ENCODE results near the gene CYP2E1. TPM values are rescaled to one million over a fixed set of nuclear protein-coding genes. Genes with fewer than 3 reads are reported as not detected.

The CYP2E1 gene
- total and polyA plus RNA-seq, 2 donors (not counting 1 experiment from before 2014, with no cell fraction given): 0.50 to 0.90 TPM

DNA sequence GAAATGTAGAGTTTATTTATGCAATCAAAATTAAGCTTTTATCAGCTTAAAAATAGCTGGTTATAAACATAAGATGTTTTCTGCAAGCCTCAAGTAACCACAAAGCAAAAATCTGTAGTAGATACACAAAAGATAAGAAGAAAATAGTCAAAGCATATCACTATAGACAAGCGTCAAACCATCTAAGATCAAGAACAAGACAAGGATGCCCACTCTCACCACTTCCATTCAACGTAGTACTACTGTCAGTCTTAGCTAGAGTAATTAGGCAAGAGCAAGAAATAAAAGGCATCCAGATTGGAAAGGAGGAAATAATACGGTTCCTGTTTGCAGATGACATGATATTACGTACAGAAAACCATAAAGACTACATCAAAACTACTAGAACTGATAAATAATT is 17.5 kb upstream of the CYP2E1 start:
- H4K20me1 ChIP-seq (ENCODE audit: control insufficient read depth, extremely low read depth, insufficient read depth, low read length): no peaks in the 10 kb centered on the region
- no peak for DNase-seq (ENCODE audit: low read depth in 2 of 2)
- H3K9me3 ChIP-seq (ENCODE audit: control insufficient read depth, insufficient read depth, low read depth, low read length): no peaks in the 10 kb centered on the region
- H3K4me2 ChIP-seq (ENCODE audit: extremely low read depth, insufficient read depth, low read length): no peak overlapping the region
- no peaks in the 10 kb centered on the region for H3K27me3 ChIP-seq (ENCODE audit: control insufficient read depth, insufficient read depth, low read length)
- H3K27ac ChIP-seq (ENCODE audit: insufficient read depth, low read length): no peak overlapping the region
- TF ChIP-seq EZH2 (IDR thresholded peaks at IDR 0.05; ENCODE audit: low read length, missing control alignments): no peak
- TF ChIP-seq, protein P1, sequence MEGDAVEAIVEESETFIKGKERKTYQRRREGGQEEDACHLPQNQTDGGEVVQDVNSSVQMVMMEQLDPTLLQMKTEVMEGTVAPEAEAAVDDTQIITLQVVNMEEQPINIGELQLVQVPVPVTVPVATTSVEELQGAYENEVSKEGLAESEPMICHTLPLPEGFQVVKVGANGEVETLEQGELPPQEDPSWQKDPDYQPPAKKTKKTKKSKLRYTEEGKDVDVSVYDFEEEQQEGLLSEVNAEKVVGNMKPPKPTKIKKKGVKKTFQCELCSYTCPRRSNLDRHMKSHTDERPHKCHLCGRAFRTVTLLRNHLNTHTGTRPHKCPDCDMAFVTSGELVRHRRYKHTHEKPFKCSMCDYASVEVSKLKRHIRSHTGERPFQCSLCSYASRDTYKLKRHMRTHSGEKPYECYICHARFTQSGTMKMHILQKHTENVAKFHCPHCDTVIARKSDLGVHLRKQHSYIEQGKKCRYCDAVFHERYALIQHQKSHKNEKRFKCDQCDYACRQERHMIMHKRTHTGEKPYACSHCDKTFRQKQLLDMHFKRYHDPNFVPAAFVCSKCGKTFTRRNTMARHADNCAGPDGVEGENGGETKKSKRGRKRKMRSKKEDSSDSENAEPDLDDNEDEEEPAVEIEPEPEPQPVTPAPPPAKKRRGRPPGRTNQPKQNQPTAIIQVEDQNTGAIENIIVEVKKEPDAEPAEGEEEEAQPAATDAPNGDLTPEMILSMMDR (conservative IDR thresholded peaks at IDR 0.05 in 1 of 2, IDR thresholded peaks at IDR 0.05 in 1 of 2; ENCODE audit: low read depth in 1 of 2, low read length in 2 of 2): no peak
- no peaks in the 10 kb centered on the region for H3K4me1 ChIP-seq (ENCODE audit: control insufficient read depth, extremely low read depth, insufficient read depth, low read length)
- no peak overlapping the region for H3K9ac ChIP-seq (ENCODE audit: insufficient read depth, low read length)
- no peak overlapping the region for H3K4me3 ChIP-seq (replicated peaks in 1 of 4; ENCODE audit: control extremely low read depth in 1 of 4, insufficient read depth in 1 of 4, low read depth in 3 of 4, low read length in 4 of 4)
- no peaks in the 10 kb centered on the region for H3K36me3 ChIP-seq (ENCODE audit: control insufficient read depth, insufficient read depth, low read length)
- no peaks in the 10 kb centered on the region for H3K79me2 ChIP-seq (ENCODE audit: control insufficient read depth, insufficient read depth, low read length)
- no peak overlapping the region for H2AFZ ChIP-seq (ENCODE audit: low read length)

DNA sequence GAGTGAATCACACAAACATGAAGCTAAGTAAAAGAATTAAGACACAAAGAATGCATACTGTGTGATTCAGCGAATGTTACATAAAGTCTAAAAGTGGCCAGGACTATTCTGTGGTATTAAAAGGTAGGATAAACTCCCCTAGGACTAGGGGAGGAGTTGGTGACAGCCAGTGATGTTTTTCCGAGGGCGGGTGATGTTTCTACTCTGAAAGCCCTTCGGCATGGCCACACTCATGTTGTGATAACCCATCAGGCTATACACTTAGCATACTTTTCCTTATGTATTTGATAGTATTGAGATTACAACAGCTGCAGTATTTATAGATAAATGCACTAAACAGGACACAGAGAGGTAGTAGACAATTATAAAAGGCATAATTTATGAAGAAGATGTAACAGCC is 15.8 kb upstream of the CYP2E1 start:
- Histone ChIP-seq H3K27ac (ENCODE audit: insufficient read depth, low read length) (no peak overlapping the region), H3K4me2 (ENCODE audit: extremely low read depth, insufficient read depth, low read length) (no peak overlapping the region), H3K4me1 (ENCODE audit: control insufficient read depth, extremely low read depth, insufficient read depth, low read length) (no peaks in the 10 kb centered on the region), H3K4me3 (replicated peaks in 1 of 4; ENCODE audit: control extremely low read depth in 1 of 4, insufficient read depth in 1 of 4, low read depth in 3 of 4, low read length in 4 of 4) (no peak overlapping the region), H4K20me1 (ENCODE audit: control insufficient read depth, extremely low read depth, insufficient read depth, low read length) (no peaks in the 10 kb centered on the region), H3K9ac (ENCODE audit: insufficient read depth, low read length) (no peak overlapping the region), H3K36me3 (ENCODE audit: control insufficient read depth, insufficient read depth, low read length) (no peaks in the 10 kb centered on the region), H3K27me3 (ENCODE audit: control insufficient read depth, insufficient read depth, low read length) (no peaks in the 10 kb centered on the region), H3K9me3 (ENCODE audit: control insufficient read depth, insufficient read depth, low read depth, low read length) (no peaks in the 10 kb centered on the region), H2AFZ (ENCODE audit: low read length) (no peak overlapping the region), H3K79me2 (ENCODE audit: control insufficient read depth, insufficient read depth, low read length) (no peaks in the 10 kb centered on the region)
- DNase-seq (ENCODE audit: low read depth in 2 of 2): no peak
- no peak for TF ChIP-seq EZH2 (IDR thresholded peaks at IDR 0.05; ENCODE audit: low read length, missing control alignments)
- TF ChIP-seq, protein P1 (conservative IDR thresholded peaks at IDR 0.05 in 1 of 2, IDR thresholded peaks at IDR 0.05 in 1 of 2; ENCODE audit: low read depth in 1 of 2, low read length in 2 of 2): no peak

DNA sequence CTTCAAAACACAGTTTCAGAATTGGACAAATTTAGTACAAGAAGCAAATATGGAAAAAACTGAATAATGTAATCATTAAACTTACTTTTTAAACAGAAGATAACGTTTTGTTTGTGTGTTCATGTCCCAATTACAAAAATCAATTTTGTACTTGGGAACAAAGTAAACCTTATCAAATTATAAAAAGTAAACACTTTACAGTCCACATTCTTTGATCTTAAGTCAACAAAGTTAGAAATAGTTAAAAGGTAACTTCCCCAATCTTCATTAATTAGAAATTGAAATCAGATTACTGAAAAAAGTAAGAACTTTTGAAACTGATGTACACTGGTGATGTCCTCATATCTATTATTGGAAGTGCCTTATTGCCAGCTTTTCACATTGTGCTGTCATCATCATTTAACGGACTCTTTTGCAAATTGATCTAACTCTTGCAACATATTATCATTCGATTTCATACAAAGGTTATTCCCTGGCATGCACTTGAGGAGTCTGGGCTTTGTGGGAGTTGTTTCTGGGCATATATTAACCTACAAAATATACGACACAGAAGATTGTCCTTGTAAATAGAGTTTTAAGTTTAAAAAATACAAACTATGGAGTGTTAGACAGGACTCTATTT is 15.1 kb upstream of the CYP2E1 start:
- H3K9ac ChIP-seq (ENCODE audit: insufficient read depth, low read length): no peak overlapping the region
- H3K27ac ChIP-seq (ENCODE audit: insufficient read depth, low read length): no peak overlapping the region
- H3K9me3 ChIP-seq (ENCODE audit: control insufficient read depth, insufficient read depth, low read depth, low read length): no peaks in the 10 kb centered on the region
- no peaks in the 10 kb centered on the region for H3K4me1 ChIP-seq (ENCODE audit: control insufficient read depth, extremely low read depth, insufficient read depth, low read length)
- H3K36me3 ChIP-seq (ENCODE audit: control insufficient read depth, insufficient read depth, low read length): no peaks in the 10 kb centered on the region
- no peak for TF ChIP-seq EZH2 (IDR thresholded peaks at IDR 0.05; ENCODE audit: low read length, missing control alignments)
- TF ChIP-seq, protein P1 (conservative IDR thresholded peaks at IDR 0.05 in 1 of 2, IDR thresholded peaks at IDR 0.05 in 1 of 2; ENCODE audit: low read depth in 1 of 2, low read length in 2 of 2): no peak
- H3K4me2 ChIP-seq (ENCODE audit: extremely low read depth, insufficient read depth, low read length): no peak overlapping the region
- no peak overlapping the region for H3K4me3 ChIP-seq (replicated peaks in 1 of 4; ENCODE audit: control extremely low read depth in 1 of 4, insufficient read depth in 1 of 4, low read depth in 3 of 4, low read length in 4 of 4)
- H3K27me3 ChIP-seq (ENCODE audit: control insufficient read depth, insufficient read depth, low read length): no peaks in the 10 kb centered on the region
- H4K20me1 ChIP-seq (ENCODE audit: control insufficient read depth, extremely low read depth, insufficient read depth, low read length): no peaks in the 10 kb centered on the region
- no peak for DNase-seq (ENCODE audit: low read depth in 2 of 2)
- no peaks in the 10 kb centered on the region for H3K79me2 ChIP-seq (ENCODE audit: control insufficient read depth, insufficient read depth, low read length)
- H2AFZ ChIP-seq (ENCODE audit: low read length): no peak overlapping the region

Data from fibroblast of lung (primary cell).